Hematopoietic multipotent progenitor cell treated with erythropoietin and hydrocortisone succinate and interleukin-3 and kit ligand, for 6 days (in vitro differentiated cells): ENCODE measurements around the gene TBCB.
"Not testable (repeated sequence)": the region's sequence is repeated elsewhere in the genome, so short reads cannot be mapped to it uniquely, and the experiment has no call there.

Experiments
- DNase-seq: peaks from one replicate; pipeline ENCODE4 v3.0.0-alpha.2; 2015

Gene TBCB

GRCh38 chr19:36103040-36103626 lies 12.1 kb upstream of the TBCB start:
- DNase-seq = no peak

GRCh38 chr19:36103842-36104552 lies 11.3 kb upstream of the TBCB start:
- DNase-seq = peak; percentile 91

DNA sequence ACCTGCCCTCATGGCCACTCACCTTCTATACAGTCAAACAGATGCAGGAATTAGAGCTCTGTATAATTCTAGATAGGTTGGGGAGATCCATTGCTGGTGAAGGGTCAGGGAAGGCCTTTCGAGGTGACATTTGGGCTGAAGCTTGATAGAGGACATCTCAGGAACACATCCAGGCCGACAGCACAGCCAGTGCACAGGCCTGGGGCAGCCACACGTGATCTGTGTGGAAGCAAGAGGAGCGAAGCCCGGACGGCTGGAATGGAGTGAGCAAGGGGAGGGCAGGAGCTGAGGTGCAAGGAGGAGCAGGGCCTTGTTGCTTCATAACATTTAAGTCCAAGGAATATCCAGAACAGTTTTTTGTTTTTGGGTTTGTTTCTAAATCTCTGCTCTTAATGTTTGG lies 8.8 kb upstream of the TBCB start:
- no peak for DNase-seq

GRCh38 chr19:36106991-36107390 lies 8.3 kb upstream of the TBCB start:
- DNase-seq = no peak

- DNase-seq = no peak
Measured at GRCh38 chr19:36108684-36109083, 6.6 kb upstream of the TBCB start.

- no peak for DNase-seq
Measured at GRCh38 chr19:36110487-36111199, 4.6 kb upstream of the TBCB start, which contains the start of gene OVOL3. TSS of gene OVOL3 (plus strand) at chr19:36111143. CDS start at chr19:36111203, 60 bp downstream.

DNA sequence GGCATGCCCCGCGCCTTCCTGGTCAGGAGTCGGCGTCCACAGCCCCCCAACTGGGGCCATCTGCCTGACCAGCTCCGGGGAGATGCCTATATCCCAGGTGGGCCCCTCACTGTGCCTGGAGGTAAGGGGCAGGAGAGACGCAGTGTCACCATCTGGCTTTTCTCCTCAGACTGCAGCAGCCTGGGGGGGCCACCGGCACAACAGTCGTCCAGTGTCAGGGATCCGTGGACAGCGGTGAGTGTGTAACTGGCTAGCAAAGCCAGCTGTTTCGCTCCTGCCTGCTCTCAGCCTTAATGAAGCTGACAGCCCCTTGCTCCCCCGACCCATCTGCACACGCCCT lies 4.1 kb upstream of the TBCB start:
- no peak for DNase-seq

- DNase-seq = no peak
Measured at GRCh38 chr19:36112678-36113077, 2.6 kb upstream of the TBCB start.

DNA sequence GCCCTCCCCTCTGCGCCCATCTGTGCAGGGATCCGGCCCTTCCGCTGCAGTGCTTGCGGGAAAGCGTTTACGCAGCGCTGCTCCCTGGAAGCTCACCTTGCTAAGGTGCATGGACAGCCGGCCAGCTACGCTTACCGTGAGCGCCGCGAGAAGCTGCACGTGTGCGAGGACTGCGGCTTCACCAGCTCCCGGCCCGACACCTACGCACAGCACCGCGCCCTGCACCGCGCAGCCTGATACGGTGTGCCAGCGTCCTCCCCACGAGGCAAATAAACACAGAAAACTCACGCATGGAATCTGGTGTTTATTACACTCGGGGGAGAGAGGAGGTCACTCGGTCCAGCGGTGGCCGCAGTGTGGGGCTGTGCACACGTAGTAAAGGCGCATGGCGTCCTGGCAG lies 1.8 kb upstream of the TBCB start:
- DNase-seq = no peak

- peak; percentile 42 for DNase-seq
Measured at GRCh38 chr19:36113894-36114720, 1.2 kb upstream of the TBCB start.

GRCh38 chr19:36114721-36115452 lies 381 bp upstream of the TBCB start, which contains the start of gene POLR2I:
TSS of gene POLR2I (minus strand) at chr19:36114875. CDS start at chr19:36114856, 19 bp downstream.
- peak; percentile 100 for DNase-seq

- no peak for DNase-seq
Measured at GRCh38 chr19:36116344-36116637, 1.0 kb downstream of the TBCB start.

DNA sequence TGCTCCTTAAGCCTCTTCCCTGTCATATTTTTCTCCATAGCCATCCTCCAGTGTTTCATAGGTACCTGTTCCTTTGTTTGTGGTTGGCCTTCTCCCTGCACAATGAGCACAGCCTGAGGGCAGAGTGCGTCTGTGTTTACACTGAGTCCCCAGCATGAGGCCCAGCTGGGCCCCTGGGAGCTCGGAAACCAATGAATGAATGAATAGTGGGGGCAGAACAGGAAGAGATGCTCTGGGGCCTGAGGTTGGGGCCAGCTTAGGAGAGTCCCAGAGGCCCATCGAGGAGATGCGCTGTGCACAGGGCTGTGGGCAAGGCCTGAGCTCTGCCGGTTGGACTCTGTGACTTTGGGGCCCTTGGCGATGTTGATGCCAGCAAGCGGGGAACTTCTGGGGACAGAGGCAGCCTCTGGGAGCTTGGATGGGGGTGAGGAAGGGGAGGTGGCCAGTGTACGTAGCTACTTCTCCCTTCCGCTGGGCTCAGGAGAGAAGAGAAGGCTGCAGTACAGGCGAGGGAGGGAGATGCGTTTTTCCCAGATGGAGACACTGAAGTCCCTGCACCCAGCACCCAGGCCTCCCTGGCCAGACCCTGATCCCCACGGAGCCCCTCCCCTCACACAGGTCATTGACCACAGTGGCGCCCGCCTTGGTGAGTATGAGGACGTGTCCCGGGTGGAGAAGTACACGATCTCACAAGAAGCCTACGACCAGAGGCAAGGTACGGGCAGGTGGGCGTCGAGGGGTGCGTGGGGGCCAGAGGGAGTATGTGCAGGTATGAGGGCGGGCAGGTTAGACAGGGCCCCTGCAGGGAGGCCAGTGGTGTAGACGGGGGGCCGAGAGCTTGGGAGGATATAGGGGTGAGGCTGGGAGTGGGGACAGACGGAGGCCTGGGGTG lies 5.1 kb downstream of the TBCB start:
- DNase-seq = no peak

DNA sequence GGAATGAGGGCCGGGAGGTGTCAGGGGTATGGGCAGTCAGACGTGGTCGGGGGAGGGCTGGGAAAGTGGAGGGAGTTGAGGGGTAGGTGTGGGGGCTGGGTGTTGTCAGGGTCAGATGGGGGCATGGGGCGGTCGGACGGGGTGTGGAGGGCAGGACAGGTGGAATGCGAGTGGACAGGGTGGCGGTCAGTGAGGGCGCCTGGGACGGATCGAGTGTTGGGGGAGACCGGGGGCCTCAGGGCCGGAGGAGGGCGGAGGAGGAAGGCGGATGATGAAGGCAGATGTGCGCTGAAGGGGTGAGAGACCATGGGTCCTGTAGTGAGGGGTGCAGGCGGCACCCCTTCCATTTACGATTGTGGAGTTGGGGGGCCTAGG lies 5.7 kb downstream of the TBCB start:
- DNase-seq = no peak

DNA sequence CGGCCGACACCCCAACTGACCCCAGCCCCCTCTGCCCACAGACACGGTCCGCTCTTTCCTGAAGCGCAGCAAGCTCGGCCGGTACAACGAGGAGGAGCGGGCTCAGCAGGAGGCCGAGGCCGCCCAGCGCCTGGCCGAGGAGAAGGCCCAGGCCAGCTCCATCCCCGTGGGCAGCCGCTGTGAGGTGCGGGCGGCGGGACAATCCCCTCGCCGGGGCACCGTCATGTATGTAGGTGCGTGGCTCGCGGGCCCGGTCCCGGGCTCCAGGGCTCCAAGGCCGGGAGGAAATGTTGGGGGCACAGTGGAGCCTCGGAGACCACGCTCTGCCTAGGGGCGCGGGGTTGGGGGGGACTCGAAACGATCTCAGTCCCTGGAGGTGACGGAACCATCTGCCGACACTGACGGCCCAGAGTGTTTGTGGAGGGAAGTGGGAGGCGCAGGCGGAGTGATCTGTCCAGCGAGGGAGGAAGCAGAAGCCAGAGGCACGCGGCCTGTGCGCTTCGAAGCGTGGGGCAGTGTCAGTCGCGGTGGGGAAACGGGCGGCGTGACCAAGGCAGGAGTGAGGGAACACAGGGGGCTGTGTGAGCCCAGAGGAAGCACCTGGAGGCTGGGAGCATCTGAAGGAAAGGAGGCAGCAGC lies 6.3 kb downstream of the TBCB start:
- no peak for DNase-seq

DNA sequence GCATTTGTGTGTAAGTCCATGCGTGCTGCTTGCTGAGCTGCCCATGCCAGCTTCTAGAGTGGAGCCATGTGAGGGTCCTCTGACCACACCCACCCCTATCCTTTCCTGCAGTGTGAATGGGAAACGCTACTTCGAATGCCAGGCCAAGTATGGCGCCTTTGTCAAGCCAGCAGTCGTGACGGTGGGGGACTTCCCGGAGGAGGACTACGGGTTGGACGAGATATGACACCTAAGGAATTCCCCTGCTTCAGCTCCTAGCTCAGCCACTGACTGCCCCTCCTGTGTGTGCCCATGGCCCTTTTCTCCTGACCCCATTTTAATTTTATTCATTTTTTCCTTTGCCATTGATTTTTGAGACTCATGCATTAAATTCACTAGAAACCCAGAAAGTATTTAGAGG lies 10.3 kb downstream of the TBCB start:
- DNase-seq = no peak

- no peak for DNase-seq
Measured at GRCh38 chr19:36128392-36128736, 13.1 kb downstream of the TBCB start.

GRCh38 chr19:36131221-36131620 lies 16.0 kb downstream of the TBCB start:
- not testable (repeated sequence) for DNase-seq

DNA sequence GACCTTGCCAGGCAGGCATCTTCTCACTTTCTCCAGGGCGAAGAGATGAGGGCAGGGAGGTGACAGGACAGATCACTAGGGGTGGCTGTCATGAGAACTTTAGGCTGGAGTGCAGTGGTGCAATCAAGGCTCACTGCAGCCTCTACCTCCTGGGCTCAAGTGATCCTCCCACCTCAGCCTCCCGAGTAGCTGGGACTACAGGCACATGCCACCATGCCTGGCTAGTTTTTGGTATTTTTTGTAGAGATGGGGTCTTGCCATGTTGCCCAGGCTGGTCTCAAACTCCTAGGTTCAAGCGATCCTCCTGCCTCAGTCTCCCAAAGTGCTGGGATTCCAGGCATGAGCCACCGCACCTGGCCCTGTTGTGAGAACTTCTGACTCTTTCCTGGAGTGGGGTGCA lies 19.6 kb downstream of the TBCB start:
- not testable (repeated sequence) for DNase-seq

- peak; percentile 70 for DNase-seq
Measured at GRCh38 chr19:36136964-36137686, 21.9 kb downstream of the TBCB start.

DNA sequence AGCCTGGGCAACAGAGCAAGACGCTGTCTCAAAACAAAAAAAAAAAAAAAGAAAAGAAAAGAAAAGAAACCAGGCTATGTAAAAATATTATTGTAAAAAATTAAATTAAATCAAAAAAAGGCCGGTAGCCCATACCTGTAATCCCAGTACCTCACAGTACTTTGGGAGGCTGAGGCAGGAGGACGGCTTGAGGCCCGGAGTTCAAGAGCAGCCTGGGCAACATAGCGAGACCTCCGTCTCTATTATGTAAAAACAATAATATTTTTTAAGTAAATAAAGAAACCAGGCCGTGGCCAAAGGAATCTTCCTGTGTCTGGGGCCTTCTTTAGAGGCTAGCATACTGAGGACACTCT lies 23.8 kb downstream of the TBCB start:
- DNase-seq = no peak
